Measurements from ENCODE around the gene CORO1C. TPM values are rescaled to one million over a fixed set of nuclear protein-coding genes. Genes with fewer than 3 reads are reported as not detected.
"Not testable (repeated sequence)": the region's sequence is repeated elsewhere in the genome, so short reads cannot be mapped to it uniquely, and the experiment has no call there.

CORO1C gene
- total RNA-seq, 1 experiment from 2014 or later: 138 TPM

- Histone ChIP-seq H4K20me1 (ENCODE audit: insufficient read depth) (no peaks in the 10 kb centered on the region), H2AFZ (ENCODE audit: low read depth, low read length, poor library complexity, severe bottlenecking) (no peak overlapping the region), H3K27ac (ENCODE audit: low read depth, low read length) (no peak overlapping the region), H3K9ac (ENCODE audit: low read length) (no peak overlapping the region), H3K4me1 (ENCODE audit: control insufficient read depth in 1 of 2, insufficient read depth in 2 of 2, low read length in 2 of 2) (0 out of 4 replicates have a peak, but pooled peaks cover 0 to 3% of the 10 kb centered on the region in 2 experiments), H3K9me3 (ENCODE audit: control insufficient read depth in 1 of 2, insufficient read depth in 1 of 2, low read depth in 1 of 2, low read length in 2 of 2) (no peaks in the 10 kb centered on the region), H3K27me3 (ENCODE audit: insufficient read depth, low read length) (no peaks in the 10 kb centered on the region), H3K4me3 (replicated peaks in 1 of 2; ENCODE audit: low read depth in 1 of 2, low read length in 2 of 2) (no peak overlapping the region), H3K79me2 (ENCODE audit: insufficient read depth, low read length) (no peaks in the 10 kb centered on the region), H3K36me3 (ENCODE audit: control insufficient read depth in 1 of 2, insufficient read depth in 2 of 2, low read length in 2 of 2) (no peaks in the 10 kb centered on the region), H3K4me2 (ENCODE audit: low read length) (no peak overlapping the region), H3K9me2 (ENCODE audit: insufficient read depth) (no peaks in the 10 kb centered on the region)
- no TSS peak for BruUV-seq (replicated peaks)
- intact Hi-C loops (cut with micrococcal nuclease): no loop called here
- POLR2A ChIA-PET: no interaction called here
- no peak for TF ChIP-seq ZBTB33 (IDR thresholded peaks at IDR 0.05; ENCODE audit: extremely low read depth, insufficient replicate concordance, low read length)
- no peak for TF ChIP-seq ZNF274 (IDR thresholded peaks at IDR 0.05; ENCODE audit: low read depth, low read length)
- no peak for TF ChIP-seq EZH2 (IDR thresholded peaks at IDR 0.05)
- no peak for TF ChIP-seq SIN3A (IDR thresholded peaks at IDR 0.05; ENCODE audit: low read depth)
- TF ChIP-seq SP1 (IDR thresholded peaks at IDR 0.05; ENCODE audit: low read depth): no peak
- no peak for TF ChIP-seq POLR2AphosphoS5 (IDR thresholded peaks at IDR 0.05; ENCODE audit: low read depth, low read length)
- TF ChIP-seq ELF1 (IDR thresholded peaks at IDR 0.05; ENCODE audit: borderline replicate concordance, low read depth): no peak
- TF ChIP-seq ZFX (IDR thresholded peaks at IDR 0.05): no peak
- TF ChIP-seq CBX3 (IDR thresholded peaks at IDR 0.05; ENCODE audit: low read depth): no peak
- no peak for TF ChIP-seq MAX (IDR thresholded peaks at IDR 0.05)
- TF ChIP-seq ATF3 (IDR thresholded peaks at IDR 0.05): no peak
- no peak for TF ChIP-seq JUND (IDR thresholded peaks at IDR 0.05)
- no peak for TF ChIP-seq SRF (IDR thresholded peaks at IDR 0.05; ENCODE audit: low read depth)
- ATAC-seq: no peak
- CTCF ChIA-PET: no interaction called here
- no peak for DNase-seq (ENCODE audit: low read depth, low spot score)
- RAD21 ChIA-PET (ENCODE audit: low non-redundant PET in 1 of 2, low total read pairs in 2 of 2, uncharacterized antibody in 2 of 2, unreplicated experiment in 2 of 2): no interaction called here
These were observed 20.5 kb upstream of the CORO1C start for GRCh38 chr12:108751821-108752220.

GRCh38 chr12:108751003-108751402, 19.7 kb upstream of the CORO1C start:
- H3K9me3 ChIP-seq (ENCODE audit: control insufficient read depth in 1 of 2, insufficient read depth in 1 of 2, low read depth in 1 of 2, low read length in 2 of 2); ATAC-seq; H3K4me3 ChIP-seq (replicated peaks in 1 of 2; ENCODE audit: low read depth in 1 of 2, low read length in 2 of 2); RAD21 ChIA-PET (ENCODE audit: low non-redundant PET in 1 of 2, low total read pairs in 2 of 2, uncharacterized antibody in 2 of 2, unreplicated experiment in 2 of 2); CTCF ChIA-PET; BruUV-seq (replicated peaks); POLR2A ChIA-PET; H3K27me3 ChIP-seq (ENCODE audit: insufficient read depth, low read length); H3K4me1 ChIP-seq (ENCODE audit: control insufficient read depth in 1 of 2, insufficient read depth in 2 of 2, low read length in 2 of 2); H3K9ac ChIP-seq (ENCODE audit: low read length); H3K9me2 ChIP-seq (ENCODE audit: insufficient read depth); H4K20me1 ChIP-seq (ENCODE audit: insufficient read depth); intact Hi-C loops (cut with micrococcal nuclease); H3K79me2 ChIP-seq (ENCODE audit: insufficient read depth, low read length); H3K4me2 ChIP-seq (ENCODE audit: low read length); DNase-seq (ENCODE audit: low read depth, low spot score); H3K27ac ChIP-seq (ENCODE audit: low read depth, low read length); H3K36me3 ChIP-seq (ENCODE audit: control insufficient read depth in 1 of 2, insufficient read depth in 2 of 2, low read length in 2 of 2); H2AFZ ChIP-seq (ENCODE audit: low read depth, low read length, poor library complexity, severe bottlenecking): not testable (repeated sequence)

All from HCT116 (cell line).